SK-N-MC (cell line): ENCODE measurements around the gene TSFM.

ENCODE experiments used
- EZH2 ChIP-seq: fragments of 200-600 bp; sonication (generic); IDR thresholded peaks from one replicate; pipeline ENCODE4 v1.6.1; 2017; ENCODE audit warnings: antibody characterized with exemption
- FOXP2 ChIP-seq: optimal IDR thresholded peaks from 2 replicates; pipeline ENCODE3; 2011; ENCODE audit warnings: mild to moderate bottlenecking, moderate library complexity; ENCODE audit not compliant: insufficient read depth; ENCODE audit errors: extremely low read length, control extremely low read depth
- POLR2AphosphoS5 ChIP-seq: IDR thresholded peaks from 2 replicates; pipeline ENCODE4 v1.6.1; 2012; ENCODE audit warnings: mild to moderate bottlenecking, low read depth, low read length, borderline replicate concordance

DNA sequence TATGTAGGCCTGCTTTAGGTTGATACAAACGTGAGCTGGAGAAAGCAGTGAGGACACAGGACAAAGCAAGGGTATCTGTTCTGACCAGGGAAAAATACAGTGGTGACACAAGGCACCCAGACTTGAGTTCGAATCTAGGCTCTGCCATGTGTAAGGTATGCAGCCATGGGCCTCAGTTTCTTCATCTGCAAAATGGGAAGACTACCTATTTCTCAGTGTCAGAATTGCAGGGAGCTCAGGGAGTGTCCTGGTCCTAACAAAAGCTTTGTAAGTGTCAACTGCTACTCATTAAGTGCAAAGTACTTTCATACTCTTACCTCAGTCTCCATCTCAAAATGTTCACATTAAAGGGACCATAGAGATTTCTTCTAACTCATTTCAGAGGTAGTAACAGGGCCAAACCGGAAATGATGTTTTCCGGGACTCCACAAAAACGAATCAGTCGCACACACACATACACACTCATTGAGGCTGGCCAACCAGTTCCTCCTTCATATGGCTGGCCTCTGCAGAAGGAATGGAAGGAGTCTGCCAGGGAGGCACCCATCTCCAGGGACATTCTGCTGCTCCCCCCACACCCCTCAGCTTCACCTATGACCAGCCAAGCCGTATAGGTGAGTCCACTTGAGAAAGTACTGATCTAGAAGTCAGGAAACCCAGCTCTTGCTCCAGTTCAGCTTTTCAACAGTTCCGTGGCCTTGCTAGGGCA lies 56.2 kb downstream of the TSFM start:
- TF ChIP-seq POLR2AphosphoS5 (no peak), EZH2 (no peak), FOXP2 (no peak)
